DOHH2 (cell line): Measurements from ENCODE around the gene VWDE.
"Not testable (repeated sequence)": the region's sequence is repeated elsewhere in the genome, so short reads cannot be mapped to it uniquely, and the experiment has no call there.

Experiments
- H3F3A ChIP-seq: fragments of 200-600 bp; sonication (generic), shearing (Covaris generic); 2 replicates; pipeline ENCODE4 v1.6.0; 2016; ENCODE audit warnings: antibody characterized with exemption, mild to moderate bottlenecking; ENCODE audit not compliant: control insufficient read depth, insufficient read depth
- H3K27ac ChIP-seq: fragments of 200-600 bp; sonication (generic); 2 replicates; pipeline ENCODE4 v1.5.1; 2014; ENCODE audit warnings: low read depth, mild to moderate bottlenecking, low read length, moderate library complexity
- H3K27me3 ChIP-seq: fragments of 200-600 bp; sonication (generic); 2 replicates; pipeline ENCODE4 v1.6.1; 2014; ENCODE audit warnings: mild to moderate bottlenecking, low read length, mixed read lengths; ENCODE audit not compliant: control insufficient read depth
- H3K36me3 ChIP-seq: fragments of 200-600 bp; sonication (generic); 2 replicates; pipeline ENCODE4 v1.6.1; 2014; ENCODE audit warnings: mild to moderate bottlenecking, low read length, moderate library complexity, mixed read lengths; ENCODE audit not compliant: control insufficient read depth
- H3K4me1 ChIP-seq: fragments of 200-600 bp; sonication (generic); 2 replicates; pipeline ENCODE4 v1.6.1; 2014; ENCODE audit warnings: mild to moderate bottlenecking, low read length, mixed read lengths; ENCODE audit not compliant: control insufficient read depth
- H3K4me2 ChIP-seq: fragments of 200-600 bp; sonication (generic); 2 replicates; pipeline ENCODE4 v1.6.0; 2014; ENCODE audit warnings: mild to moderate bottlenecking, low read length, moderate library complexity
- H3K4me3 ChIP-seq: fragments of 200-600 bp; sonication (generic); 2 replicates; pipeline ENCODE4 v1.5.1; 2014; ENCODE audit warnings: mild to moderate bottlenecking, low read length, mixed read lengths
- H3K79me2 ChIP-seq: fragments of 200-600 bp; sonication (generic); 2 replicates; pipeline ENCODE4 v1.6.1; 2014; ENCODE audit warnings: mild to moderate bottlenecking, low read length, mixed read lengths; ENCODE audit not compliant: control insufficient read depth
- H3K9me2 ChIP-seq: fragments of 200-600 bp; sonication (generic); replicated peaks from 2 replicates; pipeline ENCODE4 v1.6.1; 2014; ENCODE audit warnings: mild to moderate bottlenecking, low read length, mixed read lengths; ENCODE audit not compliant: control insufficient read depth
- H3K9me3 ChIP-seq: fragments of 200-600 bp; sonication (generic); 2 replicates; pipeline ENCODE4 v1.6.1; 2014; ENCODE audit warnings: antibody characterized with exemption, low read length, mixed read lengths; ENCODE audit not compliant: control insufficient read depth, insufficient read depth
- H4K20me1 ChIP-seq: fragments of 200-600 bp; sonication (generic); 2 replicates; pipeline ENCODE4 v1.6.0; 2014; ENCODE audit warnings: low read depth, mild to moderate bottlenecking, antibody characterized with exemption, low read length, moderate library complexity; ENCODE audit not compliant: control insufficient read depth, insufficient read depth
- EZH2phosphoT487 ChIP-seq: fragments of 200-600 bp; sonication (generic); IDR thresholded peaks from 2 replicates; pipeline ENCODE4 v1.6.1; 2017; ENCODE audit warnings: borderline replicate concordance, mild to moderate bottlenecking, antibody characterized with exemption, low read length, moderate library complexity, mixed read lengths
- TF ChIP-seq, protein P1 (sequence below): fragments of 200-600 bp; sonication (generic); IDR thresholded peaks from one replicate; pipeline ENCODE4 v1.5.1; 2014; ENCODE audit warnings: antibody characterized with exemption, mild to moderate bottlenecking, low read depth, low read length; ENCODE audit not compliant: poor library complexity, severe bottlenecking

VWDE gene

DNA sequence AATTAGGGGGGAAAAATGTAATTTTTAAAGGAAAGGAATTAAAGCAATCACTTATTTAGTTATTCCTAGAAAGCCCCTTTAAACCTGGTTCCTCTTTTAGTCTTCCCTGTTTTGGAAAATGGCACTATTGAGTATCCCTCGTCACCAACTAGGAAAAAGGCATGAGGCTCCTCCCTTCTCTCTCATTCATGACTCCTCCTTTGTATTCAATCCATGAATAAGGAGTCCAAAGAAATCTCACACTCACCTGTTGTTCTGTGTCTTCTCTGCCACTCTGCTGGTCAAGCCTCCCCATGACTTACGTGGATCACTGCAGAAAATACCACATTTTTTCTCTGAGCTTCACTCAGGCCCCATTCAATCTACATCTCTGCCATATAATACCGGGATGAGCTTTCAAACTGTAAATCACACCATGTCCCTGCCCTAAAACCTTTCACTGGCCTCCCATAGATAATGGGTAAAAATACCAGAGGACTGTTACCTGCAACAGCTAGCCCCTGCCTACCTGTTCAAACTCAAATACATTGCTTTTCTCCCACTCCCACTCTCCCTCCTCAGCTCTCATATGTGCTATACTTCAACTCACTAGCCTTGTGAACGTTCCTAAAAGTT is 5.5 kb upstream of the VWDE start:
- Histone ChIP-seq H3F3A (no peaks in the 10 kb centered on the region), H3K9me3 (no peaks in the 10 kb centered on the region)

DNA sequence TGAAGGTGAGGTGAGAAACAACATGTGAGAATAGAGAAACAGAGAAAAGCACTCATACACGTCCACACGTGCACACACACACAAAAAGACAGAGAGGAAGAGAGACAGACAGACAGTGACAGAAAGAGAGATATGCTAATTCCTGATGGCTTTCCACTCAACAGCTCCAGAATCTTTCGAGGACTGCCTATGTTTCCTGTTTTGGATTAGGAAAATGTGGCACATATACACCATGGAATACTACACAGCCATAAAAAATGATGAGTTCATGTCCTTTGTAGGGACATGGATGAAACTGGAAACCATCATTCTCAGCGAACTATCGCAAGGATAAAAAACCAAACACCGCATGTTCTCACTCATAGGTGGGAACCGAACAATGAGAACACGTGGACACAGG is 4.0 kb upstream of the VWDE start:
- not testable (repeated sequence) for H3K4me2 ChIP-seq, H3K36me3 ChIP-seq, H3K4me3 ChIP-seq, H3K79me2 ChIP-seq, H3K9me2 ChIP-seq, H3K4me1 ChIP-seq, H3K27ac ChIP-seq, H4K20me1 ChIP-seq, H3F3A ChIP-seq, H3K9me3 ChIP-seq
- peaks cover 12% of the 10 kb centered on the region for H3K27me3 ChIP-seq

More for the DNA sequence above, 5.5 kb upstream of the VWDE start:
- H3K27me3 ChIP-seq = no peaks in the 10 kb centered on the region
- H4K20me1 ChIP-seq = no peaks in the 10 kb centered on the region
- H3K4me1 ChIP-seq = no peaks in the 10 kb centered on the region
- no peak overlapping the region for H3K4me2 ChIP-seq
- H3K9me2 ChIP-seq = no peaks in the 10 kb centered on the region
- no peaks in the 10 kb centered on the region for H3K79me2 ChIP-seq
- no peak overlapping the region for H3K27ac ChIP-seq
- H3K36me3 ChIP-seq = no peaks in the 10 kb centered on the region
- no peak overlapping the region for H3K4me3 ChIP-seq
- no peak for TF ChIP-seq EZH2phosphoT487
- TF ChIP-seq, protein P1, sequence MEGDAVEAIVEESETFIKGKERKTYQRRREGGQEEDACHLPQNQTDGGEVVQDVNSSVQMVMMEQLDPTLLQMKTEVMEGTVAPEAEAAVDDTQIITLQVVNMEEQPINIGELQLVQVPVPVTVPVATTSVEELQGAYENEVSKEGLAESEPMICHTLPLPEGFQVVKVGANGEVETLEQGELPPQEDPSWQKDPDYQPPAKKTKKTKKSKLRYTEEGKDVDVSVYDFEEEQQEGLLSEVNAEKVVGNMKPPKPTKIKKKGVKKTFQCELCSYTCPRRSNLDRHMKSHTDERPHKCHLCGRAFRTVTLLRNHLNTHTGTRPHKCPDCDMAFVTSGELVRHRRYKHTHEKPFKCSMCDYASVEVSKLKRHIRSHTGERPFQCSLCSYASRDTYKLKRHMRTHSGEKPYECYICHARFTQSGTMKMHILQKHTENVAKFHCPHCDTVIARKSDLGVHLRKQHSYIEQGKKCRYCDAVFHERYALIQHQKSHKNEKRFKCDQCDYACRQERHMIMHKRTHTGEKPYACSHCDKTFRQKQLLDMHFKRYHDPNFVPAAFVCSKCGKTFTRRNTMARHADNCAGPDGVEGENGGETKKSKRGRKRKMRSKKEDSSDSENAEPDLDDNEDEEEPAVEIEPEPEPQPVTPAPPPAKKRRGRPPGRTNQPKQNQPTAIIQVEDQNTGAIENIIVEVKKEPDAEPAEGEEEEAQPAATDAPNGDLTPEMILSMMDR = no peak

DNA sequence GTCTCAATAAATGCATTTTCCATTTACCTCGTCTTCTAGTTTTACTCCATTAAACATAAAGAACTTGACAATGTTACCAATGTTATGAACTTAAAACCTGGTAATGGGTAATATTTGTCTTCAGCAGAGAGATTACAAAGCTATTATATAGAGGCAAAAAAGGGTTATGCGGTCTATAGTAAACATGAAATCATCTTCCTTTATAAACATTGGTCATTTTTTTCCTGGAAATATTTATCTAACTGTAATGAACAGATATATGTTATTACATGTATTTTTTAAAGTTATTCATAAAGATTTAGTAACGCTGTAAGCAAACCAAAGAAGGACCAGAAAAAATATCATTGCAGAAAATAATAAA is 1.3 kb downstream of the VWDE start:
- H3F3A ChIP-seq = no peaks in the 10 kb centered on the region
- H3K79me2 ChIP-seq = no peaks in the 10 kb centered on the region
- H3K27me3 ChIP-seq = peaks cover 13% of the 10 kb centered on the region
- no peaks in the 10 kb centered on the region for H4K20me1 ChIP-seq
- peaks cover 12% of the 10 kb centered on the region; the same call in 1 of the 2 replicates for H3K9me3 ChIP-seq
- H3K4me2 ChIP-seq = no peak overlapping the region
- no peaks in the 10 kb centered on the region for H3K9me2 ChIP-seq
- H3K27ac ChIP-seq = no peak overlapping the region
- no peaks in the 10 kb centered on the region for H3K4me1 ChIP-seq
- H3K36me3 ChIP-seq = no peaks in the 10 kb centered on the region
- H3K4me3 ChIP-seq = no peak overlapping the region
- TF ChIP-seq EZH2phosphoT487 = no peak
- TF ChIP-seq, protein P1 = no peak

DNA sequence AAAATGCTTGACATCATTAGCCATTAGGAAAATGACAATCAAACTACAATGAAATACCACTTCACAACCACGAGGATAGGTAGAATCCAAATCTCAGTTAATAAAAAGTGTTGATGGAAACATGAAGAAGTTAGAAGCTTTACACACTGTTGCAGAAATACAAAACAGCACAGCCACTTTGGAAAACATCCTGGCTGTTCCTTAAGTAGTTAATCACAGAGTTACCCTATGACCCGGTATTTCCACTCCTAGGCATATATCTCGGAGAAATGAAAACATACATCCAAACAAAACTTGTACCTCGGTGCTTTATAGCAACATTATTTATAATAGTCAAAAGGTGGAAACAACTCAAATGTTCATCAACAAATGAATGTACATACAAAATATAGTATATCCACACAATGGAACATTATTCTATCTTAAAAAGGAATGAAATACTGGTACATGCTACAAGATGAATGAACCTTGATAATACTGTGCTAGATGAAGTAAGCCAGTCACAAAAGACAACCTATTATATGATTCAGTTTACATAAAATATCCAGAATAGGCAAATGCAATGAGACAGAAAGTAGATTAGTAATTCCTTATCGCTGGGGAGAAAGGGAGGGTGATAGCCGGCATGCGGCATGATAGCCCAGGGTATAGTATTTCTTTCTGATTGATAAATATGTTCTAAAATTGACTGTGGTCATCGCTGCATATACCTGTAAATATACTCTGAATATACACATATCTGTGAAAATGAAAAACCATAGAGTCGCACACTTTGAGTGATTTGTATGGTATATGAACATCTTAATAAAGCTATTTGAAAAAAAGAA is 1.9 kb downstream of the VWDE start:
- H3K36me3 ChIP-seq = no peaks in the 10 kb centered on the region
- no peak overlapping the region for H3K27ac ChIP-seq
- no peaks in the 10 kb centered on the region for H3K79me2 ChIP-seq
- H3K4me2 ChIP-seq = no peak overlapping the region
- no peaks in the 10 kb centered on the region for H3K4me1 ChIP-seq
- H3K9me2 ChIP-seq = no peaks in the 10 kb centered on the region
- H3K27me3 ChIP-seq = peaks cover 13% of the 10 kb centered on the region
- no peaks in the 10 kb centered on the region for H4K20me1 ChIP-seq
- TF ChIP-seq, protein P1 = no peak
- TF ChIP-seq EZH2phosphoT487 = no peak
- H3K9me3 ChIP-seq = peaks cover 12% of the 10 kb centered on the region; the same call in 1 of the 2 replicates
- no peaks in the 10 kb centered on the region for H3F3A ChIP-seq
- no peak overlapping the region for H3K4me3 ChIP-seq
